Endothelial cell of umbilical vein (primary cell): ENCODE data around the gene TMEM121.

Experiments
- FOS ChIP-seq: IDR thresholded peaks from 2 replicates; pipeline ENCODE4 v1.6.1; 2011; ENCODE audit warnings: mild to moderate bottlenecking, low read length, moderate library complexity, borderline replicate concordance; ENCODE audit not compliant: insufficient read depth
- JUN ChIP-seq: IDR thresholded peaks from 2 replicates; pipeline ENCODE4 v1.6.1; 2011; ENCODE audit warnings: borderline replicate concordance, low read depth; ENCODE audit not compliant: insufficient read length, insufficient read depth
- POLR2A ChIP-seq: IDR thresholded peaks from 2 replicates; pipeline ENCODE4 v1.6.1; 2012; ENCODE audit warnings: low read depth, mild to moderate bottlenecking, control low read depth, low read length
- TF ChIP-seq, protein P1 (sequence below), 2 donors: IDR thresholded peaks; 1 replicate in 1 of 2; 2 replicates in 1 of 2; pipeline ENCODE4 v1.5.1; 2011; ENCODE audit warnings: low read length in 2 of 2, mild to moderate bottlenecking in 2 of 2, moderate library complexity in 2 of 2, control low read depth in 1 of 2, inconsistent platforms in 1 of 2, low read depth in 1 of 2; ENCODE audit not compliant: insufficient read depth in 1 of 2; ENCODE audit errors: extremely low read depth in 1 of 2

DNA sequence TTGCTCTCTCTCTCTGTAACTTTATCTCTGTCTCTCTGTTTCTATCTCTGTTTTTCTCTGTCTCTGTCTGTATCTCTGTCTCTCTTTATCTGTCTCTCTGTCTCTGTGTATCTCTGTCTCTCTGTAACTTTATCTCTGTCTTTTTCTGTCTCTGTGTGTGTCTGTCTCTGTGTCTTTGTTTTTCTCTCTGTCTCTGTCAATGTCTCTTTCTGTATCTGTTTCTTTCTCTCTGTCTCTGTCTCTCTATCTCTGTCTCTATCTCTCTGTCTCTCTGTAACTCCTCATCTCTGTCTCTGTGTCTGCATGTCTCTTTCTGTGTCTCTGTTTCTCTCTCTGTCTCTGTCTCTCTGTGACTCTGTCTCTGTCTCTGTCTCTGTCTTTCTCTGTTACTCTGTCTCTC is 51.7 kb downstream of the TMEM121 start:
- TF ChIP-seq, protein P1, sequence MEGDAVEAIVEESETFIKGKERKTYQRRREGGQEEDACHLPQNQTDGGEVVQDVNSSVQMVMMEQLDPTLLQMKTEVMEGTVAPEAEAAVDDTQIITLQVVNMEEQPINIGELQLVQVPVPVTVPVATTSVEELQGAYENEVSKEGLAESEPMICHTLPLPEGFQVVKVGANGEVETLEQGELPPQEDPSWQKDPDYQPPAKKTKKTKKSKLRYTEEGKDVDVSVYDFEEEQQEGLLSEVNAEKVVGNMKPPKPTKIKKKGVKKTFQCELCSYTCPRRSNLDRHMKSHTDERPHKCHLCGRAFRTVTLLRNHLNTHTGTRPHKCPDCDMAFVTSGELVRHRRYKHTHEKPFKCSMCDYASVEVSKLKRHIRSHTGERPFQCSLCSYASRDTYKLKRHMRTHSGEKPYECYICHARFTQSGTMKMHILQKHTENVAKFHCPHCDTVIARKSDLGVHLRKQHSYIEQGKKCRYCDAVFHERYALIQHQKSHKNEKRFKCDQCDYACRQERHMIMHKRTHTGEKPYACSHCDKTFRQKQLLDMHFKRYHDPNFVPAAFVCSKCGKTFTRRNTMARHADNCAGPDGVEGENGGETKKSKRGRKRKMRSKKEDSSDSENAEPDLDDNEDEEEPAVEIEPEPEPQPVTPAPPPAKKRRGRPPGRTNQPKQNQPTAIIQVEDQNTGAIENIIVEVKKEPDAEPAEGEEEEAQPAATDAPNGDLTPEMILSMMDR (IDR thresholded peaks at IDR 0.05; ENCODE audit: extremely low read depth in 1 of 2, insufficient read depth in 1 of 2, low read depth in 1 of 2, low read length in 2 of 2) = no peak
- TF ChIP-seq POLR2A (no peak), JUN (no peak), FOS (no peak)
